ENCODE data around the gene GIMAP8. TPM values are rescaled to one million over a fixed set of nuclear protein-coding genes. Genes with fewer than 3 reads are reported as not detected.

Gene GIMAP8
- polyA plus RNA-seq (2012; rRNA removed), result not detected in 2 replicates
- not detected in 2 replicates for polyA plus RNA-seq (2012; cell fraction: cytosol; rRNA removed)
- 0.01 TPM in 1 of 2 replicates, not detected in the other for polyA plus RNA-seq (2012; cell fraction: nucleus; rRNA removed)

GRCh38 chr7:150450491-150451001 is at the start of gene GIMAP8:
GIMAP8 (plus strand) TSS chr7:150450630; CDS start chr7:150466699, 16,069 bp downstream.
- ChIA-PET POLR2A (no interaction called here), CTCF (interaction anchor here (0.6 to 2.6 kb wide), 8 partner anchors 9 to 568 kb away, joined by 3 to 13 read pairs (median 3); no protein-coding TSS in a partner anchor)
- no peaks in the 10 kb centered on the region for H3K9me2 ChIP-seq
- no peaks in the 10 kb centered on the region for H3K79me2 ChIP-seq (ENCODE audit: insufficient read depth)
- no peak for DNase-seq
- no peak within 1 kb of the TSS for H3K4me3 ChIP-seq (ENCODE audit: low read depth in 2 of 2, low read length in 1 of 2)
- no peaks in the 10 kb centered on the region for H3K9me3 ChIP-seq
- H4K20me1 ChIP-seq (ENCODE audit: insufficient read depth), result no peaks in the 10 kb centered on the region
- H2AFZ ChIP-seq (ENCODE audit: low read depth), result no peak within 1 kb of the TSS
- H3K27ac ChIP-seq (ENCODE audit: low read depth in 2 of 2, low read length in 1 of 2), result no peak within 1 kb of the TSS
- no peak within 1 kb of the TSS for H3K4me2 ChIP-seq
- WGBS (ENCODE audit: low lambda C conversion rate), result 44% methylated on average over 22 of the region's 22 CpGs
- H3K4me1 ChIP-seq (ENCODE audit: control insufficient read depth in 1 of 2, insufficient read depth in 2 of 2, low read depth in 1 of 2, low read length in 1 of 2), result no peaks in the 10 kb centered on the region
- H3K9ac ChIP-seq, result no peak within 1 kb of the TSS
- TF ChIP-seq MXI1 (IDR thresholded peaks at IDR 0.05; ENCODE audit: low read depth, low read length) (no peak), RAD21 (IDR thresholded peaks at IDR 0.05; ENCODE audit: low read length) (no peak), RFX5 (IDR thresholded peaks at IDR 0.05; ENCODE audit: low read length) (no peak), ELF1 (IDR thresholded peaks at IDR 0.05) (no peak), FOSL2 (IDR thresholded peaks at IDR 0.05; ENCODE audit: borderline replicate concordance, low read depth) (no peak), RCOR1 (IDR thresholded peaks at IDR 0.05; ENCODE audit: low read length) (no peak), FOXM1 (IDR thresholded peaks at IDR 0.05; ENCODE audit: low read depth) (no peak), RXRA (IDR thresholded peaks at IDR 0.05; ENCODE audit: borderline replicate concordance, low read depth) (no peak), EZH2phosphoT487 (IDR thresholded peaks at IDR 0.05; ENCODE audit: borderline replicate concordance, low read depth) (no peak), NFIC (IDR thresholded peaks at IDR 0.05; ENCODE audit: borderline replicate concordance) (no peak)
- TF ChIP-seq, protein P1, sequence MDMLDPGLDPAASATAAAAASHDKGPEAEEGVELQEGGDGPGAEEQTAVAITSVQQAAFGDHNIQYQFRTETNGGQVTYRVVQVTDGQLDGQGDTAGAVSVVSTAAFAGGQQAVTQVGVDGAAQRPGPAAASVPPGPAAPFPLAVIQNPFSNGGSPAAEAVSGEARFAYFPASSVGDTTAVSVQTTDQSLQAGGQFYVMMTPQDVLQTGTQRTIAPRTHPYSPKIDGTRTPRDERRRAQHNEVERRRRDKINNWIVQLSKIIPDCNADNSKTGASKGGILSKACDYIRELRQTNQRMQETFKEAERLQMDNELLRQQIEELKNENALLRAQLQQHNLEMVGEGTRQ (IDR thresholded peaks at IDR 0.05; ENCODE audit: borderline replicate concordance, low read depth, low read length), result no peak
- TF ChIP-seq, protein P2, sequence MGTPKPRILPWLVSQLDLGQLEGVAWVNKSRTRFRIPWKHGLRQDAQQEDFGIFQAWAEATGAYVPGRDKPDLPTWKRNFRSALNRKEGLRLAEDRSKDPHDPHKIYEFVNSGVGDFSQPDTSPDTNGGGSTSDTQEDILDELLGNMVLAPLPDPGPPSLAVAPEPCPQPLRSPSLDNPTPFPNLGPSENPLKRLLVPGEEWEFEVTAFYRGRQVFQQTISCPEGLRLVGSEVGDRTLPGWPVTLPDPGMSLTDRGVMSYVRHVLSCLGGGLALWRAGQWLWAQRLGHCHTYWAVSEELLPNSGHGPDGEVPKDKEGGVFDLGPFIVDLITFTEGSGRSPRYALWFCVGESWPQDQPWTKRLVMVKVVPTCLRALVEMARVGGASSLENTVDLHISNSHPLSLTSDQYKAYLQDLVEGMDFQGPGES (IDR thresholded peaks at IDR 0.05; ENCODE audit: low read depth, low read length), result no peak
- TF ChIP-seq, protein P3, sequence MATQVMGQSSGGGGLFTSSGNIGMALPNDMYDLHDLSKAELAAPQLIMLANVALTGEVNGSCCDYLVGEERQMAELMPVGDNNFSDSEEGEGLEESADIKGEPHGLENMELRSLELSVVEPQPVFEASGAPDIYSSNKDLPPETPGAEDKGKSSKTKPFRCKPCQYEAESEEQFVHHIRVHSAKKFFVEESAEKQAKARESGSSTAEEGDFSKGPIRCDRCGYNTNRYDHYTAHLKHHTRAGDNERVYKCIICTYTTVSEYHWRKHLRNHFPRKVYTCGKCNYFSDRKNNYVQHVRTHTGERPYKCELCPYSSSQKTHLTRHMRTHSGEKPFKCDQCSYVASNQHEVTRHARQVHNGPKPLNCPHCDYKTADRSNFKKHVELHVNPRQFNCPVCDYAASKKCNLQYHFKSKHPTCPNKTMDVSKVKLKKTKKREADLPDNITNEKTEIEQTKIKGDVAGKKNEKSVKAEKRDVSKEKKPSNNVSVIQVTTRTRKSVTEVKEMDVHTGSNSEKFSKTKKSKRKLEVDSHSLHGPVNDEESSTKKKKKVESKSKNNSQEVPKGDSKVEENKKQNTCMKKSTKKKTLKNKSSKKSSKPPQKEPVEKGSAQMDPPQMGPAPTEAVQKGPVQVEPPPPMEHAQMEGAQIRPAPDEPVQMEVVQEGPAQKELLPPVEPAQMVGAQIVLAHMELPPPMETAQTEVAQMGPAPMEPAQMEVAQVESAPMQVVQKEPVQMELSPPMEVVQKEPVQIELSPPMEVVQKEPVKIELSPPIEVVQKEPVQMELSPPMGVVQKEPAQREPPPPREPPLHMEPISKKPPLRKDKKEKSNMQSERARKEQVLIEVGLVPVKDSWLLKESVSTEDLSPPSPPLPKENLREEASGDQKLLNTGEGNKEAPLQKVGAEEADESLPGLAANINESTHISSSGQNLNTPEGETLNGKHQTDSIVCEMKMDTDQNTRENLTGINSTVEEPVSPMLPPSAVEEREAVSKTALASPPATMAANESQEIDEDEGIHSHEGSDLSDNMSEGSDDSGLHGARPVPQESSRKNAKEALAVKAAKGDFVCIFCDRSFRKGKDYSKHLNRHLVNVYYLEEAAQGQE (IDR thresholded peaks at IDR 0.05; ENCODE audit: low read depth, low read length), result no peak
- H3F3A ChIP-seq (replicated peaks; ENCODE audit: insufficient read depth), result no peaks in the 10 kb centered on the region
- peaks cover 31% of the 10 kb centered on the region; the same call in 1 of the 2 replicates for H3K27me3 ChIP-seq (ENCODE audit: insufficient read depth)
- H3K36me3 ChIP-seq (replicated peaks in 1 of 2; ENCODE audit: control insufficient read depth in 1 of 2, insufficient read depth in 2 of 2, low read length in 1 of 2), result no peaks in the 10 kb centered on the region
